PC-3 (cell line): Measurements from ENCODE around the gene PLIN1. TPM values are rescaled to one million over a fixed set of nuclear protein-coding genes. Genes with fewer than 3 reads are reported as not detected.

Experiments
- ATAC-seq: fragments of 200-7000 bp; cut with Tn5 transposase; 2 replicates; pipeline ENCODE4 v1.9.1; 2020; ENCODE audit warnings: mild to moderate bottlenecking, moderate library complexity
- BruUV-seq: library from RNA; stranded (reverse); fragments of 400-500 nt; replicated peaks from 2 replicates; lab custom pipeline; 2021; lab: Mats Ljungman, UMichigan
- CTCF ChIA-PET: fragments of 300-600 bp; sonication (Branson Sonifier 250); formaldehyde crosslinking; loops from one replicate; lab custom pipeline; 2022; ENCODE audit warnings: antibody characterized with exemption; lab: Charles Lee
- POLR2A ChIA-PET: fragments of 300-600 bp; sonication (Branson Sonifier 250); formaldehyde crosslinking; loops from one replicate; lab custom pipeline; 2022; ENCODE audit warnings: antibody characterized with exemption; ENCODE audit not compliant: unreplicated experiment; lab: Charles Lee
- DNase-seq: peaks from one replicate; pipeline ENCODE4 v3.0.0-alpha.2; 2015
- H2AFZ ChIP-seq: fragments of 300-600 bp; sonication (generic); 2 replicates; pipeline ENCODE4 v1.6.0; 2016; ENCODE audit warnings: antibody characterized with exemption, low read length
- H3F3A ChIP-seq: fragments of 300-600 bp; sonication (generic); one replicate; pipeline ENCODE4 v1.6.0; 2017; ENCODE audit warnings: antibody characterized with exemption, low read length, control low read depth, mild to moderate bottlenecking; ENCODE audit not compliant: unreplicated experiment
- H3K27ac ChIP-seq: fragments of 300-600 bp; sonication (generic); 2 replicates; pipeline ENCODE4 v1.5.1; 2016; ENCODE audit warnings: mild to moderate bottlenecking, low read length
- H3K27me3 ChIP-seq: fragments of 300-600 bp; sonication (generic); 2 replicates; pipeline ENCODE4 v1.6.1; 2016; ENCODE audit warnings: low read length, mixed read lengths
- H3K36me3 ChIP-seq: fragments of 300-600 bp; sonication (generic); 2 replicates; pipeline ENCODE4 v1.6.1; 2016; ENCODE audit warnings: low read depth, mixed run types, low read length, mixed read lengths
- H3K4me1 ChIP-seq: fragments of 300-600 bp; sonication (generic); 2 replicates; pipeline ENCODE4 v1.5.1; 2016; ENCODE audit warnings: low read length; ENCODE audit not compliant: insufficient read depth
- H3K4me2 ChIP-seq: fragments of 300-600 bp; sonication (generic); 2 replicates; pipeline ENCODE4 v1.6.0; 2016; ENCODE audit warnings: low read length
- H3K4me3 ChIP-seq: fragments of 300-600 bp; sonication (generic); 2 replicates; pipeline ENCODE4 v1.5.1; 2016; ENCODE audit warnings: mild to moderate bottlenecking, low read length, mixed read lengths
- H3K79me2 ChIP-seq: fragments of 300-600 bp; sonication (generic); 2 replicates; pipeline ENCODE4 v1.6.1; 2017; ENCODE audit warnings: low read length, mixed read lengths
- H3K9ac ChIP-seq: fragments of 300-600 bp; sonication (generic); 2 replicates; pipeline ENCODE4 v1.6.0; 2016; ENCODE audit warnings: mild to moderate bottlenecking, low read length
- H3K9me2 ChIP-seq: fragments of 300-600 bp; sonication (generic); replicated peaks from 2 replicates; pipeline ENCODE4 v1.6.1; 2016; ENCODE audit warnings: mixed run types, low read length, mixed read lengths
- H3K9me3 ChIP-seq: fragments of 300-600 bp; sonication (generic); 2 replicates; pipeline ENCODE4 v1.6.1; 2016; ENCODE audit warnings: low read length, mixed read lengths
- H4K20me1 ChIP-seq: fragments of 300-600 bp; sonication (generic); 2 replicates; pipeline ENCODE4 v1.6.1; 2016; ENCODE audit warnings: low read length, mixed read lengths
- CTCF ChIP-seq: fragments of 300-600 bp; sonication (generic); conservative IDR thresholded peaks from 2 replicates; pipeline ENCODE4 v1.5.1; 2017; ENCODE audit warnings: antibody characterized with exemption, low read depth, mild to moderate bottlenecking, low read length
- EZH2 ChIP-seq: fragments of 300-600 bp; sonication (generic); IDR thresholded peaks from one replicate; pipeline ENCODE4 v1.6.1; 2017; ENCODE audit warnings: antibody characterized with exemption, mild to moderate bottlenecking, low read length; ENCODE audit not compliant: unreplicated experiment
- EZH2phosphoT487 ChIP-seq: fragments of 300-600 bp; sonication (generic); IDR thresholded peaks from 2 replicates; pipeline ENCODE4 v1.6.1; 2018; ENCODE audit warnings: mild to moderate bottlenecking, antibody characterized with exemption, low read length, borderline replicate concordance
- intact Hi-C: fragments of 100-400 bp; cut with micrococcal nuclease; formaldehyde crosslinking; loops from 2 replicates; pipeline ENCODE4 v1.9.0; 2023
- total RNA-seq: library from RNA; depleted of rRNA; stranded (reverse); fragments of >200 nt; gene quantifications from 2 replicates; pipeline ENCODE4 v1.2.3, GENCODE V29; 2014

Gene PLIN1
- total RNA-seq, 1 experiment from 2014 or later, result 1.0 TPM

- H3F3A ChIP-seq, result no peaks in the 10 kb centered on the region
- peak within 1 kb of the TSS; percentile 83 for H3K9ac ChIP-seq
- peak within 1 kb of the TSS; percentile 98 for H3K4me2 ChIP-seq
- no TSS peak for BruUV-seq
- H3K27me3 ChIP-seq, result no peaks in the 10 kb centered on the region
- DNase-seq (peak; percentile 62), ATAC-seq (peak; percentile 74)
- POLR2A ChIA-PET, result no interaction called here
- no peaks in the 10 kb centered on the region for H4K20me1 ChIP-seq
- TF ChIP-seq EZH2phosphoT487, result no peak
- no peak for TF ChIP-seq CTCF
- no peak for TF ChIP-seq EZH2
- peaks cover 39% of the 10 kb centered on the region for H3K79me2 ChIP-seq
- peak within 1 kb of the TSS; percentile 95 for H3K4me3 ChIP-seq
- intact Hi-C loops, result loop anchor here (5.0 kb wide), 1 partner anchor 87 kb away; no protein-coding TSS in a partner anchor
- CTCF ChIA-PET, result interaction anchor here (0.6 kb wide), 1 partner anchor 236 kb away, joined by 3 read pairs; no protein-coding TSS in a partner anchor
- H3K27ac ChIP-seq, result peak within 1 kb of the TSS; percentile 16; the same call in 1 of the 2 replicates
- H3K9me3 ChIP-seq, result no peaks in the 10 kb centered on the region
- no peaks in the 10 kb centered on the region for H3K9me2 ChIP-seq
- H2AFZ ChIP-seq, result peak within 1 kb of the TSS; percentile 86
- peaks cover 20% of the 10 kb centered on the region; the same call in 1 of the 2 replicates for H3K4me1 ChIP-seq
- H3K36me3 ChIP-seq, result peaks cover under 1% of the 10 kb centered on the region; the same call in 1 of the 2 replicates
Observed at GRCh38 chr15:89654847-89655805, 24.0 kb downstream of the PLIN1 start, which contains the start of gene KIF7. TSS of gene KIF7 (minus strand) at chr15:89655467. CDS start at chr15:89652930, 2,537 bp downstream.

- POLR2A ChIA-PET, result no interaction called here
- Histone ChIP-seq H4K20me1 (no peaks in the 10 kb centered on the region), H3K9me3 (no peaks in the 10 kb centered on the region), H3K4me2 (peak overlapping the region; percentile 98), H3K27me3 (no peaks in the 10 kb centered on the region), H3K4me1 (peaks cover 20% of the 10 kb centered on the region; the same call in 1 of the 2 replicates), H3F3A (no peaks in the 10 kb centered on the region), H3K4me3 (peak overlapping the region; percentile 95), H3K27ac (peak overlapping the region; percentile 16; the same call in 1 of the 2 replicates), H3K9ac (peak overlapping the region; percentile 83), H3K36me3 (peaks cover 5% of the 10 kb centered on the region; the same call in 1 of the 2 replicates), H3K9me2 (no peaks in the 10 kb centered on the region), H2AFZ (peak overlapping the region; percentile 86), H3K79me2 (peaks cover 39% of the 10 kb centered on the region)
- ATAC-seq, result peak; percentile 61
- no TSS peak for BruUV-seq
- DNase-seq, result peak; percentile 62
- CTCF ChIA-PET, result no interaction called here
- intact Hi-C loops, result no loop called here
- TF ChIP-seq EZH2 (no peak), CTCF (no peak), EZH2phosphoT487 (no peak)
Observed at GRCh38 chr15:89654301-89654761, 24.8 kb downstream of the PLIN1 start.
